ENCODE results near the gene NR2F1. TPM values are rescaled to one million over a fixed set of nuclear protein-coding genes. Genes with fewer than 3 reads are reported as not detected.

Gene NR2F1
- total RNA-seq, 4 donors from 2014 or later, result 25.8 to 43.3 (median 37.5) TPM

DNA sequence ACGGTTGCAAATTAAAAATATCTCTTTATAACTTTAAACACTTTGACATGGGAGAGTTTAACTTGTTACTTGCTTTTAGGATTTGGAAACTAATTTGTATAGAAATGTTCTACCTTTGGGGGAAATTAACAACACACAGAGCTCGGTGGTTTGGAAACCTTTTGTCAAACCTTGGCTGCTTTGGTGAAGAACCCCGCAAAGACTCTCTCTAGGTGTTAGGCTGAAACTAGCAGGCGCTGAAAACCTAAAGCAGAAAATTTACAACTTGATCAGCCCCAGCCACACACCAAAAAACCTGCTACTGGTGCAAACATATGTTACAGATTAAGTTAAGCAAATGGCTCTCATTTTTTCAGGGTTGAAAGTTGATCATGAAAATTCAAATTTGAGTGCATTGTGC, 25.8 kb downstream of the NR2F1 start:
- intact Hi-C loops (cut with DNase I), result loop anchor here (10.0 kb wide), 1 partner anchor 296 kb away; no protein-coding TSS in a partner anchor
- peaks cover 69% of the 10 kb centered on the region for H3K27me3 ChIP-seq
- TF ChIP-seq, protein P1, sequence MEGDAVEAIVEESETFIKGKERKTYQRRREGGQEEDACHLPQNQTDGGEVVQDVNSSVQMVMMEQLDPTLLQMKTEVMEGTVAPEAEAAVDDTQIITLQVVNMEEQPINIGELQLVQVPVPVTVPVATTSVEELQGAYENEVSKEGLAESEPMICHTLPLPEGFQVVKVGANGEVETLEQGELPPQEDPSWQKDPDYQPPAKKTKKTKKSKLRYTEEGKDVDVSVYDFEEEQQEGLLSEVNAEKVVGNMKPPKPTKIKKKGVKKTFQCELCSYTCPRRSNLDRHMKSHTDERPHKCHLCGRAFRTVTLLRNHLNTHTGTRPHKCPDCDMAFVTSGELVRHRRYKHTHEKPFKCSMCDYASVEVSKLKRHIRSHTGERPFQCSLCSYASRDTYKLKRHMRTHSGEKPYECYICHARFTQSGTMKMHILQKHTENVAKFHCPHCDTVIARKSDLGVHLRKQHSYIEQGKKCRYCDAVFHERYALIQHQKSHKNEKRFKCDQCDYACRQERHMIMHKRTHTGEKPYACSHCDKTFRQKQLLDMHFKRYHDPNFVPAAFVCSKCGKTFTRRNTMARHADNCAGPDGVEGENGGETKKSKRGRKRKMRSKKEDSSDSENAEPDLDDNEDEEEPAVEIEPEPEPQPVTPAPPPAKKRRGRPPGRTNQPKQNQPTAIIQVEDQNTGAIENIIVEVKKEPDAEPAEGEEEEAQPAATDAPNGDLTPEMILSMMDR (IDR thresholded peaks at IDR 0.05), result no peak
- no peak for TF ChIP-seq POLR2A (IDR thresholded peaks at IDR 0.05)

DNA sequence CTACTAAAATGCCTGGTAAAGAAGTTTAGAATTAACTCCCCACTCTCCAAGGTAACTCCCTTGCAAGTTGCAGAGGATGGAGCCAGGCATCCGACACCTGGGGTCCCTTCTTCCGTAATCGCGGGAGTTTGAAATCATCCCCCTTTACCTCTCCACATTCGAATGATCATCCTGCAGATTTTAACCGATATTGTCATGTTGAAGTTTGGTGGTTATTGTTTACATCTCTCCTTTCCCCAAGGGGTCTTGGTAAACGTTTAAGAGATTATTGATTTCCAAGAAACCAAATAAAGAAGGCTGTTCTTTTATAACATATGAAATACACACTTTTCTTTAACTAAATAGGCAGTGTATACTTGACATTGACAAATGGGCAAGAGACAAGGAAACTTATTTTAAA, 26.7 kb downstream of the NR2F1 start:
- H3K4me1 ChIP-seq, result peaks cover 0 to 22% of the 10 kb centered on the region in 2 donors
- H3K4me3 ChIP-seq (replicated peaks in 1 of 3), result no peak overlapping the region
- intact Hi-C loops (cut with DNase I), result loop anchor here (10.0 kb wide), 1 partner anchor 295 kb away; no protein-coding TSS in a partner anchor
- H3K9me3 ChIP-seq, result no peaks in the 10 kb centered on the region
- no peak for DNase-seq
- H3K27me3 ChIP-seq, result peaks cover 61% of the 10 kb centered on the region
- 12 to 32% methylated on average over 7 of the region's 7 CpGs for WGBS, 2 donors
- no peak overlapping the region for H3K27ac ChIP-seq
- no peaks in the 10 kb centered on the region for H3K36me3 ChIP-seq
- no peak for TF ChIP-seq POLR2A (IDR thresholded peaks at IDR 0.05)
- TF ChIP-seq, protein P1 (IDR thresholded peaks at IDR 0.05), result no peak

More for the DNA sequence above, 25.8 kb downstream of the NR2F1 start:
- peaks cover 0 to 29% of the 10 kb centered on the region in 2 donors for H3K4me1 ChIP-seq
- H3K36me3 ChIP-seq, result no peaks in the 10 kb centered on the region
- DNase-seq, result no peak
- H3K4me3 ChIP-seq (replicated peaks in 1 of 3), result no peak overlapping the region
- WGBS, 2 donors, result 26 to 34% methylated on average over 4 of the region's 4 CpGs
- H3K27ac ChIP-seq, result no peak overlapping the region
- no peaks in the 10 kb centered on the region for H3K9me3 ChIP-seq

DNA sequence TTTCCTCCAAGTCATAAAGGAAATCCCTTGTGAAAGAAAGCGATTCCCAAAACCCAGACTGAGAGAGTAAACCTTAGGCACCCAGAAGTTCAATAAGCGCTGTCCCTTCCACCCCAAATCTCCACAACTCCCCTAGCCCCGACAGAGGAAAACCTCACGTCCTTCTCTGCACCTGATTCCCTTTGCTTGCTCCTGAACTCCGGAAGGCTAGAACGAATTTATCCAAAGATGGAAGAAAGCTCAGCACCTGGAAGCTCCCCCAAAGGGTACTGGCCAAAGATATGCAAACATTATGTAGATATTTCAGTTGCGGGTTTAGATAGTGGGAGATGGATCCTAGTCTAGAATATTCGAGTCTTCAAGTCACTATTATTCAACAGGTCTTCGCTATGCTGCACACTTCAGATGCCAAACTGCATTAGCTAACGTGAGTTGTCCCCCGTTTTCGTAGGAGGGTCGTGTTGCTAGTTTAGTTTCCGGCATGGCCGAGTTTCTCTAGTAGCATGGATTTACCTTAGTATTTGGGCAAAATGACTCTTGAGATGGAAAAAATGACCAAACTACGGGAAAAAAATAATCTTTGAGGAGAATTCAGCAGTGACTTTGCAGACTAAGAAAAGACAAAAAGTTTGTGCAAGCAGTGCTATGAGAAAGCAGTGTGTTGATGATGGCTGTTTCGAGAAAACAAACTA, 27.7 kb downstream of the NR2F1 start:
- no peak for DNase-seq
- no peaks in the 10 kb centered on the region for H3K36me3 ChIP-seq
- H3K27me3 ChIP-seq, result peaks cover 55% of the 10 kb centered on the region
- H3K4me3 ChIP-seq (replicated peaks in 1 of 3), result no peak overlapping the region
- H3K9me3 ChIP-seq, result no peaks in the 10 kb centered on the region
- H3K4me1 ChIP-seq, result peaks cover 0 to 22% of the 10 kb centered on the region in 2 donors
- intact Hi-C loops (cut with DNase I), result no loop called here
- TF ChIP-seq, protein P1 (IDR thresholded peaks at IDR 0.05), result no peak
- TF ChIP-seq POLR2A (IDR thresholded peaks at IDR 0.05), result no peak
- H3K27ac ChIP-seq, result no peak overlapping the region
- WGBS, 2 donors, result 15 to 21% methylated on average over 17 of the region's 17 CpGs

DNA sequence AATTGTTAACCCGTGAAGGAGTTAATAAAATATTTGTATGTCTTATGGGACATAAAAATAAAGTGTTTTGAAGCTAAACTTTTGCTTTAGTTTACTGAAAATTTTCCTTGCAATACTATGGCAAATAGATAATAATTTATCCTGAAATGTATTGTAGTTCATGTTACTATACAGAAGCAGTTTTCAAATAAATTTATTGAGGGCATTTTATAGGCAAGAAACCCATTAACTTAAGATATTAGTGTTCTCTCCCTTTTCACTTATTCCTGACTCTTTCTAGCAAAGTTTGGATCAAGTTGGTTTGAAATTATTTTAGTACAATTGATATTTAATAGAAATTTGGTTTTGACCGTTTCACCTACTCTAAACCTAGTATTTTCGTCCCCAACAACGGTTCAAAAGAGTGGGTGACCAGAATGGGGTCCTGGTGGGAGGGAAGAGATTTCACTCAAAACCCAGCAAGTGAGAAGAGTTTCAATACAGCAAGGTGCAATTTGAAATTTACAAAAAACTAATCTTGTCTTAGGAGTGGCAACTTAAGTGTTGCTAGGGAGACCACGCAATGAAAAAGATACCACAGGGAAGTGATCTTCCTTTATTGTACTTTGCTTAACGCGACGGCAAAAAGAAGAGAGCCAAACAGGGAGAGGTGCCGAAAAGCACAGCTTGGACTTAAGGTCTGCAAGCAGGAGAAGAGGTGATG, 28.4 kb downstream of the NR2F1 start:
- Histone ChIP-seq H3K4me3 (replicated peaks in 1 of 3) (no peak overlapping the region), H3K36me3 (no peaks in the 10 kb centered on the region)

More for the DNA sequence above, 28.4 kb downstream of the NR2F1 start:
- Histone ChIP-seq H3K27ac (no peak overlapping the region), H3K4me1 (peaks cover 0 to 22% of the 10 kb centered on the region in 2 donors), H3K9me3 (no peaks in the 10 kb centered on the region), H3K27me3 (peaks cover 52% of the 10 kb centered on the region)
- 9 to 11% methylated on average over 9 of the region's 9 CpGs for WGBS, 2 donors
- TF ChIP-seq POLR2A (IDR thresholded peaks at IDR 0.05), result no peak
- TF ChIP-seq, protein P1 (IDR thresholded peaks at IDR 0.05), result no peak
- intact Hi-C loops (cut with DNase I), result no loop called here
- DNase-seq, result no peak

All from thyroid gland (tissue), 4 donors.